Pancreas (tissue), 10 donors: ENCODE measurements around the gene TMEM238L. TPM values are rescaled to one million over a fixed set of nuclear protein-coding genes. Genes with fewer than 3 reads are reported as not detected.
A peak's percentile ranks its signal among the peaks of the same experiment; 100 is the strongest.

ENCODE experiments used
- ATAC-seq, 4 donors: fragments of 200-7000 bp; cut with Tn5 transposase; one replicate each; pipeline versions ENCODE4 v1.8.0 to v1.9.1; 2020; ENCODE audit warnings: mild to moderate bottlenecking in 4 of 4, moderate library complexity in 4 of 4
- DNase-seq, 6 donors: peaks; one replicate each; pipeline ENCODE4 v3.0.0-alpha.2; 2020
- FAIRE-seq: peaks from 2 replicates; lab custom pipeline; 2012; peaks lifted over from hg19 to GRCh38; lab: Jason Lieb, UNC
- H3K27ac ChIP-seq, 4 donors: fragments of 200-600 bp; sonication (generic); 1 replicate in 3 of 4; 2 replicates in 1 of 4; pipeline versions ENCODE4 v1.5.0 to v1.8.0; 2020
- H3K27me3 ChIP-seq, 4 donors: fragments of 200-600 bp; one replicate each; pipeline ENCODE4 v1.8.0; 2021
- H3K36me3 ChIP-seq, 3 donors: fragments of 200-600 bp; sonication (generic) in 1 of 3; one replicate each; pipeline versions ENCODE4 v1.5.0 to v1.8.0; 2020 to 2021
- H3K4me1 ChIP-seq, 3 donors: fragments of 200-600 bp; one replicate each; pipeline ENCODE4 v1.8.0; 2021
- H3K4me3 ChIP-seq, 4 donors: fragments of 200-600 bp; sonication (generic) in 2 of 4; one replicate each; pipeline versions ENCODE4 v1.5.0 to v1.8.0; 2020 to 2021
- H3K9me3 ChIP-seq, 4 donors: fragments of 200-600 bp; one replicate each; pipeline ENCODE4 v1.8.0; 2021
- WGBS, 2 donors: extraction: QIAGEN DNeasy Blood & Tissue Kit; methylation state at CpG; one replicate each; pipeline ENCODE4 v1.1.7; 2013; 5-methylcytosine and 5-hydroxymethylcytosine counted together
- intact Hi-C, 3 donors: fragments of 100-400 bp; cut with DNase I; formaldehyde crosslinking; loops; one replicate each; pipeline versions ENCODE4 v1.11.1 to v1.14.2; 2022
- polyA plus RNA-seq, 2 donors: library from polyadenylated mRNA; stranded (reverse); fragments of 200-250 nt; gene quantifications; one replicate each; pipeline ENCODE4 v1.2.3, GENCODE V29; 2013
- total RNA-seq, 6 donors: library from RNA; stranded (reverse); fragmentation: NEBNext Ultra II Directional in 4 of 6; extraction: Animal tissue kit (Norgen Biotek cat#: 25700) in 4 of 6; gene quantifications; one replicate each; pipeline versions ENCODE4 v1.2.1 to v1.2.4, GENCODE V29; 2021 to 2023
- TF ChIP-seq, protein P1 (sequence below), 4 donors: fragments of 200-600 bp; sonication (generic) in 3 of 4; IDR thresholded peaks; one replicate each; pipeline versions ENCODE4 v1.5.0 to v1.8.0; 2021; ENCODE audit warnings: antibody characterized with exemption in 4 of 4
- donor health status: healthy with polysubstance abuse.
- donor health status: DM: no; HTN: no; CAD: no; lungs with moderate emphysema.
- donor health status: DM: no; HTN: no; CAD: no.
- donor health status: control.
- donor health status: control.
- donor health status: Bipolar disorder and iron deficiency.
- donor health status: DM: yes; HTN: yes; CAD: no.
- donor health status: DM: no; HTN: no; CAD: no.
- donor health status: DM: no; HTN: no; CAD: no.
- donor health status: DM: yes; HTN: yes; CAD: no.

Gene TMEM238L
- total and polyA plus RNA-seq, 8 donors = 0.13 TPM; not detected in 7

DNA sequence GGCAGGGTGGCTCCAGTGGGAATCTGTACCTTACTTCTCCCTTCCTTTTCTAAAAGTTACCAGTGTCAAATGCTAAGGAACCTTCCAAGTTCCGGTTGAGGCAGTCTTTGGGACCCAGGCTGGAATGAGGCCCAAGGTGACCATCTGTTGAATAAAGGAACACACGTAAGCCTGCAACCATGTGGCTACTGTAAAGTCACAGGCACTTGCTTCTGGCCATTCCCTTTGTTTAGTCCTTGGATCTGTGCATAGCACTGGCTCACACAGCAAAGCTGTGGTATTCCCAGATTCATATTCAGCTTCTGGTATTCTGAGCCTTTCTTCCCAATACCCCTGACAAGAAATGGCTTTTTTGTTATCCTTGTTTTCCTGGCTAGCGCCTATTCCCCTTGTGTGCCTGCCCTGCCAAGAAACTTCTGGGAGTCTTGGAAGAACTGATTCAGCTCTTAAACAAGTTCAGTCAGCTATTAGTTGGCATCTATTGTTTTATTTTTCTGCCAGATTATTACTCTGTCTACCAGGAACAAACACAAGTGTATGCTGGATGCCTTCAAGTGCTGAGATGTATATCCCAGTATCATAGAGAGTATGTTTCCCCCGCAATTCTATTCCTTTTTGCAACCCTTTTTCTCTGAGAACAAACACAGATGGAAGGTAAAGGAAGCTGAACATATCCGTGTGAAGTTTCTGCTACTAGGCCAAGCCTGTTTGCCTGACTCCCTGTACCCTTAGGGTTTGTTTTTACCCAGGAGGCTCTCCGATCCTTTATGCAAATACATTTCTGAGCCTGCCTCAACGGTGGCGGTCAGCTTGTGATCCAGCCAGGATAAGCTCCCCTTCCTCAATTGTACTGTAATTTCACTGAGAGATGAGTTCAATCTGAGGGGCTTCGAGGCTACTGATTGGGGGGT, 13.2 kb downstream of the TMEM238L start:
- H3K4me1 ChIP-seq = peaks cover 0 to 16% (median 9%) of the 10 kb centered on the region in 3 donors
- no peaks in the 10 kb centered on the region for H3K9me3 ChIP-seq
- no peaks in the 10 kb centered on the region for H3K36me3 ChIP-seq
- DNase-seq (peak in 4 of 6 donors; percentile 37 to 70 (median 58)), FAIRE-seq (no peak), ATAC-seq (peak; percentile 86 to 92 (median 89))
- H3K4me3 ChIP-seq = no peak overlapping the region
- H3K27ac ChIP-seq = peak overlapping the region; percentile 36 to 67 (median 40)
- intact Hi-C loops = no loop called here
- H3K27me3 ChIP-seq = no peaks in the 10 kb centered on the region
- TF ChIP-seq, protein P1, sequence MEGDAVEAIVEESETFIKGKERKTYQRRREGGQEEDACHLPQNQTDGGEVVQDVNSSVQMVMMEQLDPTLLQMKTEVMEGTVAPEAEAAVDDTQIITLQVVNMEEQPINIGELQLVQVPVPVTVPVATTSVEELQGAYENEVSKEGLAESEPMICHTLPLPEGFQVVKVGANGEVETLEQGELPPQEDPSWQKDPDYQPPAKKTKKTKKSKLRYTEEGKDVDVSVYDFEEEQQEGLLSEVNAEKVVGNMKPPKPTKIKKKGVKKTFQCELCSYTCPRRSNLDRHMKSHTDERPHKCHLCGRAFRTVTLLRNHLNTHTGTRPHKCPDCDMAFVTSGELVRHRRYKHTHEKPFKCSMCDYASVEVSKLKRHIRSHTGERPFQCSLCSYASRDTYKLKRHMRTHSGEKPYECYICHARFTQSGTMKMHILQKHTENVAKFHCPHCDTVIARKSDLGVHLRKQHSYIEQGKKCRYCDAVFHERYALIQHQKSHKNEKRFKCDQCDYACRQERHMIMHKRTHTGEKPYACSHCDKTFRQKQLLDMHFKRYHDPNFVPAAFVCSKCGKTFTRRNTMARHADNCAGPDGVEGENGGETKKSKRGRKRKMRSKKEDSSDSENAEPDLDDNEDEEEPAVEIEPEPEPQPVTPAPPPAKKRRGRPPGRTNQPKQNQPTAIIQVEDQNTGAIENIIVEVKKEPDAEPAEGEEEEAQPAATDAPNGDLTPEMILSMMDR (IDR thresholded peaks at IDR 0.05) = no peak
- 46 to 57% methylated on average over 9 of the region's 9 CpGs for WGBS, 2 donors

DNA sequence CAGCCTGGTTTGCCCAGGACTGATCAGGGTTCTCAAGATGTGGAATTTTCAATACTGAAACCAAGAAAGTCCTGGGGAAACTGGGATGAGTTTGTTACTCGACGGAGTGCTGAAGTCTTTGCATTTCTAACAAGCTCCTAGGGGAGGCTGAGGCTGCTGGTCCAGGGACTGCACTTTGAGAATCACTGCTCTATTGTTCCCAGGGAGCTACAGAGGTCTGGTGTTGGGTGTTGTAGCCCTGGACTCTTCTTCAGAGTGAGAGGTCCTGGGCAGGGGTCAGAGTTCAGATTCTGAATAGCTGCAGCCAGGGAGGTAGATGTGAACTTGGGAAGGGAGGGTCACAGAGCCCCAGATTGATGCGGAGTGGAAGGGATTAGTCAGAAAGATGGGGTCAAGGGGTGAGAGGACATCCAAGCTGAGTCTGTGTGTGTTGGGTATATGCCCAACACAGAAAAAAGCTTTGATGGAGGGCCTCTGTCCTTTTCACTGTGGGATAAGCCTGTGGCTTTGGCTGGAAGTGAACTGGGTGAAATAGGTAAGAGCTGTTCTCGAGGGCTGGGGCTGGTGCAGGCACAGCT, 14.1 kb downstream of the TMEM238L start:
- Histone ChIP-seq H3K27ac (peak overlapping the region in 2 of 4 donors; percentile 36 to 67), H3K4me3 (no peak overlapping the region), H3K4me1 (peaks cover 0 to 16% (median 9%) of the 10 kb centered on the region in 3 donors), H3K36me3 (no peaks in the 10 kb centered on the region), H3K9me3 (no peaks in the 10 kb centered on the region), H3K27me3 (no peaks in the 10 kb centered on the region)
- TF ChIP-seq, protein P1 (IDR thresholded peaks at IDR 0.05) = no peak
- FAIRE-seq = no peak
- DNase-seq = no peak
- no peak for ATAC-seq
- intact Hi-C loops = no loop called here
- WGBS, 2 donors = 89 to 91% methylated on average over 4 of the region's 4 CpGs

DNA sequence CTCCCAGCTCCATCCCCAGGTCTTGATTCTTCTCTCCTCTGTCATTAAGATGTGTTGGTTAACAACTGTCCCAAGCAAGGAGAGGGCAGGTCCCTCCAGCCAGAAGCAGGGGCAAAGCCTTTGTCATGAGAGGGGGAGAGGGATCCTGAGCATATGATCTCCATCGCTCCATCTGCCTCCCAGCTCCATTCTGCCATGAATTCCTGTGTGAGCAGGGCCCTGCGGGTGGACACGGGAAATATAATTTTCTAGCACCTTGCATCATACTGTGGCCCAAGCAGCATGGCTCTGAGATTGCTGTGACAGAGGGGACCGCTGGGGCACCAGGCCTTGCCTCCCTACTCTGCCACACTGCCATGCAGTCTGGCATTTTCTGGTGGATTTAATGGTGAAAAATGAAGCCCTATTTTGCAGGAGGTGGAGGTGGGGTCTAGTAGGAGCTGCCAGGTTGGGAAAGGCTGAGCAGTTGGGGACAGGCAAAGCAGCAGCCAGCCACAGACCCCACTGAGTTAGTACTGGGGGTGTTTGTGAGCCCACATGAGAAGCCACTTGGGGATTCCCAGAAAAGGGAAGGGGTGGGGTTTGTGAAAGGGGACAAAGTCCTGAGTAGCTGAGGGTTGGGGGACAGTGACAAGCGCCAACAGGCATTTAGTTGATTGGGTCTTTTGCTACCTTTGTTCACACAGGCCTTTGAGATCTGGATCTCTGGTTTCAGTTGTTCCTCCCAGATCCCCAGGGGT, 16.4 kb downstream of the TMEM238L start:
- intact Hi-C loops = no loop called here
- TF ChIP-seq, protein P1 (IDR thresholded peaks at IDR 0.05) = no peak
- peaks cover 0 to 16% (median 9%) of the 10 kb centered on the region in 3 donors for H3K4me1 ChIP-seq
- FAIRE-seq (no peak), DNase-seq (no peak), ATAC-seq (no peak)
- no peaks in the 10 kb centered on the region for H3K27me3 ChIP-seq
- H3K27ac ChIP-seq = no peak overlapping the region
- WGBS, 2 donors = 88 to 89% methylated on average over 5 of the region's 5 CpGs
- no peaks in the 10 kb centered on the region for H3K36me3 ChIP-seq
- no peaks in the 10 kb centered on the region for H3K9me3 ChIP-seq
- no peak overlapping the region for H3K4me3 ChIP-seq

DNA sequence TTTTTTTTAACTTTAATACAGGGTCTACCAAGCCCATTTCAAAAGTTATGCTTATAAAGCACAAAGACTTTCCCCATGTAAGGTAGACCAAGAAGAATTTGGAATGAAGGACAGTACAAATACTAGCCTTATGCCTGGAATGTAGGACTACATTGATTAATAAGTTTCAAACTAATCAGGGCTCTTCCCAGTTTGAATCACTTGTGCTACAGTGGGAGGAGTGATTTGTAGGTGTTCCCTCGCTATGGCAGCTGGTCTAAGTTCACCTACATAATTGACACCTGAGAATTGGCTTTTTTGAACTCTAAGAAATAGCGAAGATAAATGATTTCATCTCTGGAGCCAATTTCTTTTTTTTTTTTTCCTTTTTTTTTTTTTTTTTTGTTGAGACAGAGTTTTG, 18.6 kb downstream of the TMEM238L start:
- WGBS, 2 donors = 91 to 100% methylated on average over 2 of the region's 2 CpGs
- Histone ChIP-seq H3K4me3 (no peak overlapping the region), H3K27ac (no peak overlapping the region), H3K4me1 (peaks cover 0 to 5% (median 4%) of the 10 kb centered on the region in 3 donors), H3K27me3 (no peaks in the 10 kb centered on the region), H3K9me3 (no peaks in the 10 kb centered on the region), H3K36me3 (no peaks in the 10 kb centered on the region)
- no peak for FAIRE-seq
- DNase-seq = no peak
- intact Hi-C loops = no loop called here
- ATAC-seq = no peak
- TF ChIP-seq, protein P1 (IDR thresholded peaks at IDR 0.05) = no peak
